ENCODE measurements around the gene GALNT1. TPM values are rescaled to one million over a fixed set of nuclear protein-coding genes. Genes with fewer than 3 reads are reported as not detected.

Gene GALNT1
- polyA plus RNA-seq, 4 donors = 18.4 to 178 (median 36.3) TPM

GRCh38 chr18:35728676-35729075, 147.1 kb downstream of the GALNT1 start:
- Histone ChIP-seq H3K27ac (ENCODE audit: low read depth in 1 of 3, low read length in 2 of 3) (no peak overlapping the region), H3K4me1 (ENCODE audit: control insufficient read depth in 3 of 3, insufficient read depth in 2 of 3, low read depth in 1 of 3, low read length in 2 of 3) (no peaks in the 10 kb centered on the region), H3K36me3 (ENCODE audit: control insufficient read depth in 3 of 3, insufficient read depth in 2 of 3, low read depth in 1 of 3, low read length in 3 of 3) (no peaks in the 10 kb centered on the region), H3K4me3 (ENCODE audit: low read depth in 1 of 3, low read length in 3 of 3) (no peak overlapping the region), H3K27me3 (ENCODE audit: control insufficient read depth in 3 of 3, insufficient read depth in 3 of 3, low read length in 3 of 3) (peaks cover 0 to 2% (median 0%) of the 10 kb centered on the region in 3 donors), H3K9me3 (ENCODE audit: control insufficient read depth in 2 of 2, insufficient read depth in 1 of 2, low read depth in 1 of 2, low read length in 1 of 2) (peaks cover 0 to 9% of the 10 kb centered on the region in 2 donors)
- DNase-seq (no peak), FAIRE-seq (no peak)
- WGBS, 3 donors = 71 to 77% (median 73%) methylated on average over 3 of the region's 3 CpGs

DNA sequence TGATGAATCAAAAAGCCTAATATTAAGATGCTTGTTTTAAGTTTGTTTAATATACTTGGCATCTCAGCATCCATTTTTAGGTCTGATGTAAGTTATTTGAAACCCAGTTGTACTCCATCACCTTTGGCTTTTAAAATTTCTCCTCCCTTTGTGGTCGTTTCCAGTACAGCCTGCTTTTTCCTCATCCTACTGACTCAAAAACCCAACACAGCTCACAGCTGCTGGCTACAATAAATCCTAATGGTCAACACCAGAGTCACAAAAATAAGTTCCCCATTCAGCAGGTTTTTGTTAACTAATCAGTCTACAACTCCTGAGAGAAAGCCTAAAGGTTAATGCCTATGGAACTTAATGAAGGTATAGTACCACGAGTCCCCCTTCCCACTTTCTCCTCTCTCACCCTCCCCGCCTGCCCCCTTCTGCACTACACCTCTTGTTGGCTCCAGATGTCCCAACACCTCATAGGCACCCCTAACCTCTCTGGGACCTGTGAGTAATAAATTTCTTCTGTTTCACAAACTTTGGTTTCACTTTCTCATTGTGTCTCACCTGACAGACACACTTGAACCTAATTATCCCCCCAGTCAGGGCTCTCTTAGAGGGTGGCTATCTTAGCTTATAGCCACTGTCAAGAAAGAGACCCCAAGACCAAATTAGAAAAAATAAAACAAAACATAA, 148.6 kb downstream of the GALNT1 start:
- 62 to 72% (median 64%) methylated on average over 3 of the region's 3 CpGs for WGBS, 3 donors
- FAIRE-seq = no peak

GRCh38 chr18:35730691-35731370, 149.3 kb downstream of the GALNT1 start:
- DNase-seq (no peak), FAIRE-seq (no peak)
- Histone ChIP-seq H3K9me3 (ENCODE audit: control insufficient read depth in 2 of 2, insufficient read depth in 1 of 2, low read depth in 1 of 2, low read length in 1 of 2) (peaks cover 0 to 5% of the 10 kb centered on the region in 2 donors), H3K36me3 (ENCODE audit: control insufficient read depth in 3 of 3, insufficient read depth in 2 of 3, low read depth in 1 of 3, low read length in 3 of 3) (no peaks in the 10 kb centered on the region), H3K27ac (ENCODE audit: low read depth in 1 of 3, low read length in 2 of 3) (no peak overlapping the region), H3K4me3 (ENCODE audit: low read depth in 1 of 3, low read length in 3 of 3) (no peak overlapping the region), H3K27me3 (ENCODE audit: control insufficient read depth in 3 of 3, insufficient read depth in 3 of 3, low read length in 3 of 3) (no peaks in the 10 kb centered on the region), H3K4me1 (ENCODE audit: control insufficient read depth in 3 of 3, insufficient read depth in 2 of 3, low read depth in 1 of 3, low read length in 2 of 3) (no peaks in the 10 kb centered on the region)
- 80 to 90% (median 86%) methylated on average over 12 of the region's 12 CpGs for WGBS, 3 donors

More for the DNA sequence above, 148.6 kb downstream of the GALNT1 start:
- no peaks in the 10 kb centered on the region for H3K36me3 ChIP-seq (ENCODE audit: control insufficient read depth in 3 of 3, insufficient read depth in 2 of 3, low read depth in 1 of 3, low read length in 3 of 3)
- H3K27me3 ChIP-seq (ENCODE audit: control insufficient read depth in 3 of 3, insufficient read depth in 3 of 3, low read length in 3 of 3) = no peaks in the 10 kb centered on the region
- no peak for DNase-seq
- H3K9me3 ChIP-seq (ENCODE audit: control insufficient read depth in 2 of 2, insufficient read depth in 1 of 2, low read depth in 1 of 2, low read length in 1 of 2) = peaks cover 0 to 5% of the 10 kb centered on the region in 2 donors
- no peaks in the 10 kb centered on the region for H3K4me1 ChIP-seq (ENCODE audit: control insufficient read depth in 3 of 3, insufficient read depth in 2 of 3, low read depth in 1 of 3, low read length in 2 of 3)
- H3K4me3 ChIP-seq (ENCODE audit: low read depth in 1 of 3, low read length in 3 of 3) = no peak overlapping the region
- H3K27ac ChIP-seq (ENCODE audit: low read depth in 1 of 3, low read length in 2 of 3) = no peak overlapping the region

- DNase-seq = no peak
- no peaks in the 10 kb centered on the region for H3K36me3 ChIP-seq (ENCODE audit: control insufficient read depth in 3 of 3, insufficient read depth in 2 of 3, low read depth in 1 of 3, low read length in 3 of 3)
- no peaks in the 10 kb centered on the region for H3K27me3 ChIP-seq (ENCODE audit: control insufficient read depth in 3 of 3, insufficient read depth in 3 of 3, low read length in 3 of 3)
- H3K4me3 ChIP-seq (ENCODE audit: low read depth in 1 of 3, low read length in 3 of 3) = no peak overlapping the region
- peaks cover 0 to 5% of the 10 kb centered on the region in 2 donors for H3K9me3 ChIP-seq (ENCODE audit: control insufficient read depth in 2 of 2, insufficient read depth in 1 of 2, low read depth in 1 of 2, low read length in 1 of 2)
- no peak for FAIRE-seq
- no peaks in the 10 kb centered on the region for H3K4me1 ChIP-seq (ENCODE audit: control insufficient read depth in 3 of 3, insufficient read depth in 2 of 3, low read depth in 1 of 3, low read length in 2 of 3)
- H3K27ac ChIP-seq (ENCODE audit: low read depth in 1 of 3, low read length in 2 of 3) = no peak overlapping the region
These were observed 150.2 kb downstream of the GALNT1 start for GRCh38 chr18:35731701-35732100.

- FAIRE-seq (no peak), DNase-seq (no peak)
- H3K9me3 ChIP-seq (ENCODE audit: control insufficient read depth in 2 of 2, insufficient read depth in 1 of 2, low read depth in 1 of 2, low read length in 1 of 2) = peaks cover 0 to 5% of the 10 kb centered on the region in 2 donors
- no peaks in the 10 kb centered on the region for H3K27me3 ChIP-seq (ENCODE audit: control insufficient read depth in 3 of 3, insufficient read depth in 3 of 3, low read length in 3 of 3)
- no peak overlapping the region for H3K27ac ChIP-seq (ENCODE audit: low read depth in 1 of 3, low read length in 2 of 3)
- H3K4me3 ChIP-seq (ENCODE audit: low read depth in 1 of 3, low read length in 3 of 3) = no peak overlapping the region
- no peaks in the 10 kb centered on the region for H3K36me3 ChIP-seq (ENCODE audit: control insufficient read depth in 3 of 3, insufficient read depth in 2 of 3, low read depth in 1 of 3, low read length in 3 of 3)
- H3K4me1 ChIP-seq (ENCODE audit: control insufficient read depth in 3 of 3, insufficient read depth in 2 of 3, low read depth in 1 of 3, low read length in 2 of 3) = no peaks in the 10 kb centered on the region
- 39 to 95% (median 86%) methylated on average over 1 of the region's 1 CpG for WGBS, 3 donors
These were observed 150.6 kb downstream of the GALNT1 start for GRCh38 chr18:35732162-35732561.

DNA sequence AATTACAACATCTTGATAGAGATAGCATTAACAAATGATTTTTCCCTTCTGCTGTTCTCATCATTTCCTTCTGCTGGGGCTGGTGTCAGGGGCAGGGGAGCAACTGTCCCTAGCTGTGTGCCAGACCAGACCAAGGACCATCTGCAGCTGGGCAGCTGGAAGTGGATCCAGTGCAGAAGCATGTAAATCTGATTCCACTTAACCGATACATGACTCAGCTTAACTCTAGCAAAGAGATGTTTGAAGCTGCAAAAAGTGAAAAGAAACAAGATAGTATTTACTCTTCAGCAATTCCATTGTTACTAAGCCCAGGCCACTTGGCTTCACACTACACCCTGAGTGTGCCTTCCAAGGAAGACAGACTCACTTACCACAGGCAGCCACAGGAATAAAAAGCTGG, 151.1 kb downstream of the GALNT1 start:
- no peaks in the 10 kb centered on the region for H3K4me1 ChIP-seq (ENCODE audit: control insufficient read depth in 3 of 3, insufficient read depth in 2 of 3, low read depth in 1 of 3, low read length in 2 of 3)
- no peak for FAIRE-seq
- no peak for DNase-seq
- H3K9me3 ChIP-seq (ENCODE audit: control insufficient read depth in 2 of 2, insufficient read depth in 1 of 2, low read depth in 1 of 2, low read length in 1 of 2) = peaks cover 0 to 5% of the 10 kb centered on the region in 2 donors
- H3K27me3 ChIP-seq (ENCODE audit: control insufficient read depth in 3 of 3, insufficient read depth in 3 of 3, low read length in 3 of 3) = no peaks in the 10 kb centered on the region
- WGBS, 3 donors = 82 to 100% (median 84%) methylated on average over 1 of the region's 1 CpG
- no peaks in the 10 kb centered on the region for H3K36me3 ChIP-seq (ENCODE audit: control insufficient read depth in 3 of 3, insufficient read depth in 2 of 3, low read depth in 1 of 3, low read length in 3 of 3)
- no peak overlapping the region for H3K27ac ChIP-seq (ENCODE audit: low read depth in 1 of 3, low read length in 2 of 3)
- H3K4me3 ChIP-seq (ENCODE audit: low read depth in 1 of 3, low read length in 3 of 3) = no peak overlapping the region

- H3K4me3 ChIP-seq (ENCODE audit: low read depth in 1 of 3, low read length in 3 of 3) = no peak overlapping the region
These were observed 151.9 kb downstream of the GALNT1 start for GRCh38 chr18:35733408-35733807.

GRCh38 chr18:35736696-35737095, 155.2 kb downstream of the GALNT1 start:
- no peak overlapping the region for H3K4me3 ChIP-seq (ENCODE audit: low read depth in 1 of 3, low read length in 3 of 3)
- FAIRE-seq = no peak
- WGBS, 3 donors = 72 to 78% (median 77%) methylated on average over 3 of the region's 3 CpGs
- no peak for DNase-seq
- no peaks in the 10 kb centered on the region for H3K4me1 ChIP-seq (ENCODE audit: control insufficient read depth in 3 of 3, insufficient read depth in 2 of 3, low read depth in 1 of 3, low read length in 2 of 3)
- H3K27ac ChIP-seq (ENCODE audit: low read depth in 1 of 3, low read length in 2 of 3) = no peak overlapping the region
- H3K27me3 ChIP-seq (ENCODE audit: control insufficient read depth in 3 of 3, insufficient read depth in 3 of 3, low read length in 3 of 3) = no peaks in the 10 kb centered on the region
- peaks cover 0 to 3% of the 10 kb centered on the region in 2 donors for H3K9me3 ChIP-seq (ENCODE audit: control insufficient read depth in 2 of 2, insufficient read depth in 1 of 2, low read depth in 1 of 2, low read length in 1 of 2)
- no peaks in the 10 kb centered on the region for H3K36me3 ChIP-seq (ENCODE audit: control insufficient read depth in 3 of 3, insufficient read depth in 2 of 3, low read depth in 1 of 3, low read length in 3 of 3)

More at GRCh38 chr18:35733408-35733807, 151.9 kb downstream of the GALNT1 start:
- no peaks in the 10 kb centered on the region for H3K36me3 ChIP-seq (ENCODE audit: control insufficient read depth in 3 of 3, insufficient read depth in 2 of 3, low read depth in 1 of 3, low read length in 3 of 3)
- no peak for DNase-seq
- H3K4me1 ChIP-seq (ENCODE audit: control insufficient read depth in 3 of 3, insufficient read depth in 2 of 3, low read depth in 1 of 3, low read length in 2 of 3) = no peaks in the 10 kb centered on the region
- WGBS, 3 donors = 80 to 96% (median 88%) methylated on average over 7 of the region's 7 CpGs
- no peak for FAIRE-seq
- no peak overlapping the region for H3K27ac ChIP-seq (ENCODE audit: low read depth in 1 of 3, low read length in 2 of 3)
- no peaks in the 10 kb centered on the region for H3K27me3 ChIP-seq (ENCODE audit: control insufficient read depth in 3 of 3, insufficient read depth in 3 of 3, low read length in 3 of 3)
- H3K9me3 ChIP-seq (ENCODE audit: control insufficient read depth in 2 of 2, insufficient read depth in 1 of 2, low read depth in 1 of 2, low read length in 1 of 2) = peaks cover 0 to 5% of the 10 kb centered on the region in 2 donors

Measured in small intestine (tissue), 7 donors.